Measurements from ENCODE around the gene CANT1. TPM values are rescaled to one million over a fixed set of nuclear protein-coding genes. Genes with fewer than 3 reads are reported as not detected.

CANT1 gene
- total and polyA plus RNA-seq, 9 of the 15 experiments (the other 6 are each of a cell fraction or from before 2014, with no cell fraction given), result 2.7 to 66.4 (median 22.5) TPM

GRCh38 chr17:79009397-79010303 is at the start of gene CANT1 (continued):
- TF ChIP-seq ZNF609 (CRISPR knock-in tag; IDR thresholded peaks at IDR 0.05; ENCODE audit: borderline replicate concordance) (no peak), NFIX (CRISPR knock-in tag; IDR thresholded peaks at IDR 0.05; ENCODE audit: low read depth) (no peak), GATAD2B (IDR thresholded peaks at IDR 0.05; ENCODE audit: borderline replicate concordance) (peak; percentile 81), ZBTB9 (CRISPR knock-in tag; IDR thresholded peaks at IDR 0.05) (peak; percentile 41; the same call in 1 of the 2 replicates), TAF7 (tag; IDR thresholded peaks at IDR 0.05) (no peak), ZNF431 (CRISPR knock-in tag; IDR thresholded peaks at IDR 0.05) (no peak), ZC3H4 (CRISPR knock-in tag; IDR thresholded peaks at IDR 0.05; ENCODE audit: borderline replicate concordance) (no peak), MYC (IDR thresholded peaks at IDR 0.05; ENCODE audit: low read depth, low read length) (0 out of 2 replicates have a peak, but pooled peaks have one; percentile 39), MYC (CRISPR knock-in tag; IDR thresholded peaks at IDR 0.05; ENCODE audit: borderline replicate concordance, low read depth) (no peak), CEBPG (CRISPR knock-in tag; IDR thresholded peaks at IDR 0.05) (no peak), CEBPG (tag; conservative IDR thresholded peaks at IDR 0.05 in 1 of 2, IDR thresholded peaks at IDR 0.05 in 1 of 2) (no peak), THRA (IDR thresholded peaks at IDR 0.05) (no peak), BRF1 (IDR thresholded peaks at IDR 0.05; ENCODE audit: borderline replicate concordance, extremely low read depth, insufficient read length) (no peak), GTF2A2 (tag; IDR thresholded peaks at IDR 0.05) (no peak), USF1 (CRISPR knock-in tag; IDR thresholded peaks at IDR 0.05) (no peak), PURB (CRISPR knock-in tag; IDR thresholded peaks at IDR 0.05; ENCODE audit: low read depth) (no peak)
